ENCODE results near the gene ASPDH.

ASPDH gene

DNA sequence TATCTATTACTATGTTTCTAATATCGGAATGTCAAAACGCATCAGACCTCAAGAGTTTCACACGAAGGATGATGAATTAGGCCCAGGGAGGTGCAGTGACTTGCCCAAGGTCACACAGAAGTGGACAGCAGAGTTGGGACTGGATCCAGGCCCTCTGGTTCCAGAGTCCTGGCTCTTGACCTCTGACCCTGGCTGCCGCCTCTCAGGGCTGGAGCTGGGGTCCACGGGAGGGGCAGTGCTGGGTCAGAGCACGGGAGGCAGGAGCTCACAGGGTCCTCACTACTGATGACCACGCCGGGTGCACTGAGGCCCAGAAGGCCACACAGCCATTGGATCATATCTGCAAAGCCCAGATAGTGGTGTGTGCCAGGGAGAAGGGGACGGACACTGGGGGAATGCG, 9.2 kb upstream of the ASPDH start:
- DNase-seq: no peak
- Histone ChIP-seq H3K9me3 (no peaks in the 10 kb centered on the region), H3K27ac (no peak overlapping the region), H3K36me3 (peaks cover 6 to 10% (median 8%) of the 10 kb centered on the region in 3 donors), H3K4me1 (no peaks in the 10 kb centered on the region), H3K4me3 (no peak overlapping the region), H3K27me3 (no peaks in the 10 kb centered on the region)
- TF ChIP-seq, protein P1, sequence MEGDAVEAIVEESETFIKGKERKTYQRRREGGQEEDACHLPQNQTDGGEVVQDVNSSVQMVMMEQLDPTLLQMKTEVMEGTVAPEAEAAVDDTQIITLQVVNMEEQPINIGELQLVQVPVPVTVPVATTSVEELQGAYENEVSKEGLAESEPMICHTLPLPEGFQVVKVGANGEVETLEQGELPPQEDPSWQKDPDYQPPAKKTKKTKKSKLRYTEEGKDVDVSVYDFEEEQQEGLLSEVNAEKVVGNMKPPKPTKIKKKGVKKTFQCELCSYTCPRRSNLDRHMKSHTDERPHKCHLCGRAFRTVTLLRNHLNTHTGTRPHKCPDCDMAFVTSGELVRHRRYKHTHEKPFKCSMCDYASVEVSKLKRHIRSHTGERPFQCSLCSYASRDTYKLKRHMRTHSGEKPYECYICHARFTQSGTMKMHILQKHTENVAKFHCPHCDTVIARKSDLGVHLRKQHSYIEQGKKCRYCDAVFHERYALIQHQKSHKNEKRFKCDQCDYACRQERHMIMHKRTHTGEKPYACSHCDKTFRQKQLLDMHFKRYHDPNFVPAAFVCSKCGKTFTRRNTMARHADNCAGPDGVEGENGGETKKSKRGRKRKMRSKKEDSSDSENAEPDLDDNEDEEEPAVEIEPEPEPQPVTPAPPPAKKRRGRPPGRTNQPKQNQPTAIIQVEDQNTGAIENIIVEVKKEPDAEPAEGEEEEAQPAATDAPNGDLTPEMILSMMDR (IDR thresholded peaks at IDR 0.05): no peak
- intact Hi-C loops (cut with DNase I; ENCODE audit: low total_unique reads): no loop called here

DNA sequence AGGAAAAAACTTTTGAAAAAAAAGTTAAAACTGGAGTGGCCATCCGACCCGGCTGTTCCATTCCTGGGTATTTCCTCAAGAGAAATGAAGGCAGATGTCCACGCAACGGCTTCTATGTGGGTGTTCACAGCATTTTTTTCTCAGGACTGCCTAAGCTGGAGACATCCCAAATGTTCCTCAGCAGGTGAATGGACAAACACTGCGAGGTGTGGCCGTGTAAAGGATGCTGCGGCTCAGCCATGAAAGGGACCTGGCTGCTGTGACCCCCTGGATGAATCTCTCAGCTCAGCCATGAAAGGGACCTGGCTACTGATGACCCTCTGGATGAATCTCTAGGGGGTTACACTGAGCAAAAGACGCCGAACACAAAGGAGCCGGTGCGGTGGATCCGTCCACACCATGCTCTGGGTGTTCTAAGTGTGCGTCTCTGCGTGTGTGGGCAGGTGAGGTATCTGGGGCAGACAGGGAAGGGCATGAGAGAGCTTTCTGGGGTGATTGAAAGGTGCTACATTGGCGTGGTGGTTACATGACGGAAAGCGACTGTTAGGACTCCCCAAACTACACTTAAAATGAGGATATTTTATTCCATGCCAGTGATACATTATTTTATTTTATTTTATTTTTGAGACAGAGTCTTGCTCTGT, 7.2 kb upstream of the ASPDH start:
- DNase-seq: no peak
- Histone ChIP-seq H3K36me3 (peaks cover 8 to 19% (median 11%) of the 10 kb centered on the region in 3 donors), H3K4me1 (no peaks in the 10 kb centered on the region), H3K27ac (no peak overlapping the region), H3K27me3 (no peaks in the 10 kb centered on the region), H3K9me3 (no peaks in the 10 kb centered on the region), H3K4me3 (no peak overlapping the region)
- intact Hi-C loops (cut with DNase I; ENCODE audit: low total_unique reads): no loop called here
- TF ChIP-seq, protein P1 (IDR thresholded peaks at IDR 0.05): no peak

DNA sequence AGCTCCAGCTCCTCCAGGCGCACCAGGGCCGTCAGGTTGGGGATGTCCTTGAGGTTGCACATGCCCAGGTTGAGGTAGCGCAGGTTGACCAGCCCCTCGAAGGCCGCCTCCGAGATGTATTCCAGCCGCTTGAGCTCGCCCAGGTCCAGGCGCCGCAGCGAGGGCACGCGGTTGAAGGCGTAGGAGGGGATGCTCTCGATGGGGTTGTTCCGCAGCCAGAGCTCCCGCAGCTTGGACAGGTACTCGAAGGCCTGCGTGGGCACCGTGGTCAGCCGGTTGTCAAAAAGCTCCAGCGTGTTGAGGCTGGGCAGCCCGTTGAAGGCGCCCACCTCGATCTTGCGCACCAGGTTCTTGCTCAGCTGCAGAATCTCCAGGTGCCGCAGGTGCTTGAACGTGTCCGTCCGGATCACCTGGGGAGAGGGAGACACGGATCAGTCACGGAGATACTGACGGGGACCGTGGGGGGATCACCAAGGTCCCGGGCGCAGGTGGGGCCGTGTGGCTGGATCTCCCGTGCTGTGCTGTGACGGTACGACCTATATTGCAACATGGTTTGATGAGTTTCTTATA, 5.4 kb upstream of the ASPDH start:
- DNase-seq: no peak
- H3K9me3 ChIP-seq: no peaks in the 10 kb centered on the region
- peaks cover 0 to 4% (median 0%) of the 10 kb centered on the region in 4 donors for H3K4me1 ChIP-seq
- H3K4me3 ChIP-seq: no peak overlapping the region
- H3K27ac ChIP-seq: no peak overlapping the region
- intact Hi-C loops (cut with DNase I; ENCODE audit: low total_unique reads): no loop called here
- H3K27me3 ChIP-seq: no peaks in the 10 kb centered on the region
- TF ChIP-seq, protein P1 (IDR thresholded peaks at IDR 0.05): no peak
- H3K36me3 ChIP-seq: peaks cover 8 to 19% (median 11%) of the 10 kb centered on the region in 3 donors

DNA sequence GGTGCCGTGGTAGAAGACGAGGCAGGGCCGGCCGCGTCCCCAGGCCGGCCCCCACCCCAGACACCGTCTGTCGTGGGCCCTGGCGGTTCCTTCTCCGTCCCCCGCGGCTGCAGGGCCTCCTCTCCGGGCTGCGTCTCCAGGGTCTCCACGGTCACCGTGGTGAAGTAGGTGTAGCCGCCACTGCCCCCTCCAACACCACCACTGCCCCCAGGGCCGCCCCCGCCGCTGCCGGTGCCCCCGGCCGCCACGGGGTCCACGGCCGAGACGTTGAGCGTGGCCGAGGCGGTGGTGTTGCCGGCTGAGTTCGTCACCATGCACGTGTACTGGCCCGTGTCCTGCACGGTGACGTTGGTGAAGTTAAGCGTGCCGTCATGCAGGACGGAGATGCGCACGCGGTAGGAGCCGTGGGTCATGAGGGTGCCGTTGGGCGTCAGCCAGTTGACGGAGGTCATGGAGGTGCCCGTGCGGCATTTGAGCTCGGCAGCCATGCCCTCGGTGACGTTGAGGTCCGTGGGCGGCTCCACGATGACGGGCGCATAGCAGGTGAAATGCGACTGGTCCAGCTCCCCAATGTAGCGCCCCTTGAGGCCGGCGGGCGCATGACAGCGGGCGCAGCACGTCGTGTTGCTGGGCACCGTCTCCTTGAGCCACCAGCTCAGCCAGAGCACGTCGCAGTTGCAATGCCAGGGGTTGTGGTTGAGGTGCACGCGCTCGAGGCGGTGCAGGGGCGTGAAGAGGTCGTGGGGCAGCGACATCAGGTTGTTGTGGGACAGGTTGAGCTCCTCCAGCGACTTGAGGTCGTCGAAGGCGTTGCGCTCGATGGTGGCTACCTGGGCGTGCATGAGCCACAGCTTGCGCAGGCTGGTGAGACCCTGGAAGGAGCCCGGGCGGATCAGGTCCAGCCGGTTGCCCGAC, 4.6 kb upstream of the ASPDH start:
- intact Hi-C loops (cut with DNase I; ENCODE audit: low total_unique reads): no loop called here
- peaks cover 8 to 19% (median 11%) of the 10 kb centered on the region in 3 donors for H3K36me3 ChIP-seq
- no peaks in the 10 kb centered on the region for H3K27me3 ChIP-seq
- H3K9me3 ChIP-seq: no peaks in the 10 kb centered on the region
- DNase-seq: no peak
- H3K4me1 ChIP-seq: peaks cover 0 to 4% (median 0%) of the 10 kb centered on the region in 4 donors
- TF ChIP-seq, protein P1 (IDR thresholded peaks at IDR 0.05): no peak
- H3K27ac ChIP-seq: no peak overlapping the region
- no peak overlapping the region for H3K4me3 ChIP-seq

DNA sequence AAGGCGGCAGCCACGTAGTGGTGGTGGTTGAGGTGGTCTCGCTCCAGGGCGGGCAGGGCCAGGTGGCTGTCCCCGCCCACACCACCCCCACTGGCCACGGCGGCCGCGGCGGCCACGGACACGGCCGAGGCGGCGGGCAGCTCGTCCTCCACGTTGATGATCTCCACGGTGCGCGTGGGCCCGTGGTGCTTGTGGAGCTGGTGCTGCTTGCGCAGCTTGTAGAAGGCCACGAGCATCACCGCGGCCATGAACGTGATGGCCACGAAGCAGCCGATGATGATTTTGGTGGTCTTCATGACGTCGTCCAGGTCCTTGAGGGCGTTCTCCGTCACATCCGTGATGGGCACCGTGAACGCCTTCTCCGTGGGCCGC, 4.0 kb upstream of the ASPDH start:
- Histone ChIP-seq H3K9me3 (no peaks in the 10 kb centered on the region), H3K27me3 (no peaks in the 10 kb centered on the region), H3K27ac (no peak overlapping the region), H3K4me3 (no peak overlapping the region), H3K4me1 (peaks cover 0 to 4% (median 0%) of the 10 kb centered on the region in 4 donors), H3K36me3 (peaks cover 8 to 19% (median 11%) of the 10 kb centered on the region in 3 donors)
- DNase-seq: no peak
- intact Hi-C loops (cut with DNase I; ENCODE audit: low total_unique reads): no loop called here
- TF ChIP-seq, protein P1 (IDR thresholded peaks at IDR 0.05): no peak
